SU-DHL-6 (cell line): ENCODE data around the gene SSX2IP.

Experiments used
- H2AFZ ChIP-seq: fragments of 200-600 bp; sonication (generic); 2 replicates; pipeline ENCODE4 v1.6.1; 2014; ENCODE audit warnings: low read depth, mild to moderate bottlenecking, moderate library complexity, mixed read lengths, antibody characterized with exemption, low read length; ENCODE audit not compliant: severe bottlenecking
- H3F3A ChIP-seq: fragments of 200-600 bp; shearing (Covaris generic); 2 replicates; pipeline ENCODE4 v1.6.0; 2016; ENCODE audit warnings: antibody characterized with exemption, mild to moderate bottlenecking; ENCODE audit not compliant: insufficient read depth
- H3K27ac ChIP-seq: fragments of 200-600 bp; sonication (generic); 2 replicates; pipeline ENCODE4 v1.5.1; 2016; ENCODE audit warnings: low read depth, mild to moderate bottlenecking, low read length, moderate library complexity, mixed read lengths
- H3K27me3 ChIP-seq: fragments of 200-600 bp; sonication (generic), shearing (Covaris generic); 2 replicates; pipeline ENCODE4 v1.6.0; 2014; ENCODE audit warnings: mild to moderate bottlenecking, low read length
- H3K36me3 ChIP-seq: fragments of 200-600 bp; sonication (generic); 2 replicates; pipeline ENCODE4 v1.6.1; 2014; ENCODE audit warnings: mild to moderate bottlenecking, low read length, mixed read lengths
- H3K4me2 ChIP-seq: fragments of 300-600, 200-600 bp; shearing (Covaris generic), sonication (generic); 2 replicates; pipeline ENCODE4 v1.6.0; 2014; ENCODE audit warnings: low read length, low read depth, mild to moderate bottlenecking; ENCODE audit not compliant: poor library complexity, severe bottlenecking
- H3K4me3 ChIP-seq: fragments of 200-600 bp; sonication (generic); 2 replicates; pipeline ENCODE4 v1.5.1; 2014; ENCODE audit warnings: antibody characterized with exemption, low read length, mild to moderate bottlenecking, mixed read lengths; ENCODE audit not compliant: insufficient read depth, poor library complexity, severe bottlenecking
- H3K79me2 ChIP-seq: fragments of 200-600 bp; sonication (generic); 2 replicates; pipeline ENCODE4 v1.6.1; 2014; ENCODE audit warnings: mild to moderate bottlenecking, low read length, moderate library complexity; ENCODE audit not compliant: insufficient read depth
- H3K9ac ChIP-seq: fragments of 200-600 bp; sonication (generic); 2 replicates; pipeline ENCODE4 v1.7.0; 2014; ENCODE audit warnings: mild to moderate bottlenecking, low read length
- H3K9me2 ChIP-seq: fragments of 200-600 bp; sonication (generic); replicated peaks from 2 replicates; pipeline ENCODE4 v1.6.1; 2014; ENCODE audit warnings: low read length; ENCODE audit not compliant: insufficient read depth
- H3K9me3 ChIP-seq: fragments of 200-600 bp; sonication (generic); 2 replicates; pipeline ENCODE4 v1.6.1; 2014; ENCODE audit warnings: low read length, mixed read lengths; ENCODE audit not compliant: insufficient read depth
- H4K20me1 ChIP-seq: fragments of 200-600 bp; sonication (generic); 2 replicates; pipeline ENCODE4 v1.6.1; 2014; ENCODE audit warnings: low read depth, mild to moderate bottlenecking, antibody characterized with exemption, low read length, moderate library complexity, mixed read lengths
- EZH2phosphoT487 ChIP-seq: fragments of 200-600 bp; sonication (generic), shearing (Covaris generic); conservative IDR thresholded peaks from 2 replicates; pipeline ENCODE4 v1.6.1; 2018; ENCODE audit warnings: mild to moderate bottlenecking, antibody characterized with exemption, low read length, moderate library complexity, mixed read lengths
- TF ChIP-seq, protein P1 (sequence below): fragments of 200-600 bp; sonication (generic); IDR thresholded peaks from one replicate; pipeline ENCODE4 v1.5.1; 2017; ENCODE audit warnings: antibody characterized with exemption, mild to moderate bottlenecking, low read length, moderate library complexity; ENCODE audit not compliant: insufficient read depth, poor library complexity, severe bottlenecking

The SSX2IP gene

DNA sequence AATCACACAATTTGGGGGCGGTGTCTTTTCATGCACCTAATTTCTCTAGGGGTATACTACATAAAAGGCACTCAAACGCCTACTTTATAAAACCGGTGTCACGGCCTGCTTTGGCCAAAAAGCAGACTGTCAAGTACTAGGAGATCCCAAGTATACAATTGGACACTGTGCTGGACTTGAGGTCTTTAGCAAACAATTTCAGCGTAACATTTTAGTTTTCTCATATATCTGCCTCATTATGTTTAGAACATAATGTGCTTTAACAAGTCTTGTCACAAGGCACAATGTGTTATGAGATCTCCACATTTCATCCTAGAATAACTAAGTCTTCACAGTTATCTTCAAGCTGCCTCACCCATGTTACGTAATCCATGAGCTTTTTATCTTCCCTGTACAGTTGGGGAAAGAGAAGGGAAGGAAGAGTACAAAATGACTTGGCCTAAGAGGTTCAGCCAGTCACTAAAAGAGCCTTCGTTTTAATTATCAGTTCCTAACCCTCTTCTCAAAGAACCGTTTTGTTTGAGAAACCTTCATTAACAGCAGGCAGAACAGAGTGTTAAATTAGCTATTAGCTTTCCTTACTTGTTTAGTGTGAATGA lies 1.7 kb downstream of the SSX2IP start:
- peaks cover 20% of the 10 kb centered on the region; the same call in 1 of the 2 replicates for H4K20me1 ChIP-seq
- no peaks in the 10 kb centered on the region for H3K9me3 ChIP-seq
- peak overlapping the region; percentile 92 for H3K4me2 ChIP-seq
- peak overlapping the region; percentile 66; the same call in 1 of the 2 replicates for H3K9ac ChIP-seq
- H3F3A ChIP-seq, result 0 out of 2 replicates have a peak, but pooled peaks cover 9% of the 10 kb centered on the region
- H3K27me3 ChIP-seq, result no peaks in the 10 kb centered on the region
- H3K79me2 ChIP-seq, result peaks cover 30% of the 10 kb centered on the region
- H3K36me3 ChIP-seq, result no peaks in the 10 kb centered on the region
- no peaks in the 10 kb centered on the region for H3K9me2 ChIP-seq
- H2AFZ ChIP-seq, result no peak overlapping the region
- TF ChIP-seq, protein P1, sequence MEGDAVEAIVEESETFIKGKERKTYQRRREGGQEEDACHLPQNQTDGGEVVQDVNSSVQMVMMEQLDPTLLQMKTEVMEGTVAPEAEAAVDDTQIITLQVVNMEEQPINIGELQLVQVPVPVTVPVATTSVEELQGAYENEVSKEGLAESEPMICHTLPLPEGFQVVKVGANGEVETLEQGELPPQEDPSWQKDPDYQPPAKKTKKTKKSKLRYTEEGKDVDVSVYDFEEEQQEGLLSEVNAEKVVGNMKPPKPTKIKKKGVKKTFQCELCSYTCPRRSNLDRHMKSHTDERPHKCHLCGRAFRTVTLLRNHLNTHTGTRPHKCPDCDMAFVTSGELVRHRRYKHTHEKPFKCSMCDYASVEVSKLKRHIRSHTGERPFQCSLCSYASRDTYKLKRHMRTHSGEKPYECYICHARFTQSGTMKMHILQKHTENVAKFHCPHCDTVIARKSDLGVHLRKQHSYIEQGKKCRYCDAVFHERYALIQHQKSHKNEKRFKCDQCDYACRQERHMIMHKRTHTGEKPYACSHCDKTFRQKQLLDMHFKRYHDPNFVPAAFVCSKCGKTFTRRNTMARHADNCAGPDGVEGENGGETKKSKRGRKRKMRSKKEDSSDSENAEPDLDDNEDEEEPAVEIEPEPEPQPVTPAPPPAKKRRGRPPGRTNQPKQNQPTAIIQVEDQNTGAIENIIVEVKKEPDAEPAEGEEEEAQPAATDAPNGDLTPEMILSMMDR, result no peak
- no peak for TF ChIP-seq EZH2phosphoT487
- peak overlapping the region; percentile 73 for H3K4me3 ChIP-seq
- no peak overlapping the region for H3K27ac ChIP-seq

DNA sequence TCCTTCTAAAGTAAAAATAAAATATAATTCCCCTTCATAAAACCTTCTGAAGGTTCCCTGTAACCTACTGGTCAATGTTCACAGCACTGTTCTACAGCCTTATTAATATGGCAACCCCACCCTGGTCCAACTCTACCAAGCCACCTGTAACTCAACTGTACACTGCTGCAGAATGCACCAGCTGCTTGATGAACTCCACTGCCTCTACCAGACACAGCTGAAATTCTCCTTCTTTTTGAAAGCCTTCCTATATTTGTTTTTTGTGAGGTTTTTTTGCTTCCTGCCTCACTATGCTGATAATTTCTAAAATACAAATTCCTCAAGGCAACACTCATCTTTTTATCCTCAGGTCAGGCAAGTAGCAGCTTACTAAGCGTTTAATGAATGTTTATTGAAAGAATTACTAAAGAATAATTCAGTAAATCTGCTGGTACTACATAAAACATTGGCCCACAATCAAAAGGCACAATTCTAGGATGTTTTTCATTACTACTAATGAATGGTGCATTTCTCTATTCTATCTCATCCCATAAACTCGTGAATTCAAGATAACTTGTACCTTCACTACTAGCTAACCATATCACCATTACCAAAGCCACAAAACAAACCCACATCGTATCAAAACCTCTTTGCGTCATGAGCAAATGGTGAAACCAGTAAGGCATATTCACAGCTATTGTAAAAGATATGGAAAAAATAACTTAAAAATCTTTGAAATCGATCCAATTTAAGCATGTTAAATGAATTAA lies 2.4 kb downstream of the SSX2IP start:
- TF ChIP-seq EZH2phosphoT487, result no peak
- TF ChIP-seq, protein P1, result no peak
- Histone ChIP-seq H3F3A (0 out of 2 replicates have a peak, but pooled peaks cover 8% of the 10 kb centered on the region), H4K20me1 (peaks cover 20% of the 10 kb centered on the region; the same call in 1 of the 2 replicates), H3K4me2 (no peak overlapping the region), H3K4me3 (no peak overlapping the region), H3K36me3 (no peaks in the 10 kb centered on the region), H3K9ac (no peak overlapping the region), H3K79me2 (peaks cover 30% of the 10 kb centered on the region), H3K9me2 (no peaks in the 10 kb centered on the region), H3K27me3 (no peaks in the 10 kb centered on the region), H2AFZ (no peak overlapping the region), H3K27ac (no peak overlapping the region), H3K9me3 (no peaks in the 10 kb centered on the region)

DNA sequence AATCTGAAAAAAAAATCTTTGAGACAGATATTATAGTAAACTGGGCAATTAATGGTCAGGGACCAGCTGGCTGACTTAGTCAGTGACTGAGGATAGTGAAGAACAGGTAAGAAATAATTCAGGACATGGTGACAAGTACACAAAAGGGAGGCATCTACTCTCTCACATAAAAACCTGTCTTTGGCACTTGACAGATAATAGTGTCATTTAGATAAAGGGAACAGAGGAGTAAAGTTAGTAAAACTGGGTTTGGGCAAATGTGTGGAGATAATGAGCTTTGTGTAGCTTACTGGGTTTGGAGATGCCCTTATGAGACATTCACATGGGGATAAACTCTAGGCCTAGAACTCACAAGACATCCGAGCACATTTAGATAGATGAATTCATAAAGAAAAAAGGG lies 4.0 kb downstream of the SSX2IP start:
- Histone ChIP-seq H3K36me3 (no peaks in the 10 kb centered on the region), H2AFZ (no peak overlapping the region), H4K20me1 (peaks cover 20% of the 10 kb centered on the region; the same call in 1 of the 2 replicates), H3F3A (0 out of 2 replicates have a peak, but pooled peaks cover 5% of the 10 kb centered on the region), H3K27ac (no peak overlapping the region), H3K27me3 (no peaks in the 10 kb centered on the region), H3K4me2 (no peak overlapping the region), H3K4me3 (no peak overlapping the region), H3K9me3 (no peaks in the 10 kb centered on the region), H3K79me2 (peaks cover 30% of the 10 kb centered on the region), H3K9me2 (no peaks in the 10 kb centered on the region), H3K9ac (no peak overlapping the region)
- TF ChIP-seq EZH2phosphoT487, result no peak
- TF ChIP-seq, protein P1, result no peak
